Kasumi-1 (cell line): ENCODE data around the gene PPP1R12C.
A peak's percentile ranks its signal among the peaks of the same experiment; 100 is the strongest.

Source experiments
- DNase-seq, 2 experiments: peaks; one replicate each; lab custom pipeline; 2025; lab: John Stamatoyannopoulos, UW

Gene PPP1R12C

DNA sequence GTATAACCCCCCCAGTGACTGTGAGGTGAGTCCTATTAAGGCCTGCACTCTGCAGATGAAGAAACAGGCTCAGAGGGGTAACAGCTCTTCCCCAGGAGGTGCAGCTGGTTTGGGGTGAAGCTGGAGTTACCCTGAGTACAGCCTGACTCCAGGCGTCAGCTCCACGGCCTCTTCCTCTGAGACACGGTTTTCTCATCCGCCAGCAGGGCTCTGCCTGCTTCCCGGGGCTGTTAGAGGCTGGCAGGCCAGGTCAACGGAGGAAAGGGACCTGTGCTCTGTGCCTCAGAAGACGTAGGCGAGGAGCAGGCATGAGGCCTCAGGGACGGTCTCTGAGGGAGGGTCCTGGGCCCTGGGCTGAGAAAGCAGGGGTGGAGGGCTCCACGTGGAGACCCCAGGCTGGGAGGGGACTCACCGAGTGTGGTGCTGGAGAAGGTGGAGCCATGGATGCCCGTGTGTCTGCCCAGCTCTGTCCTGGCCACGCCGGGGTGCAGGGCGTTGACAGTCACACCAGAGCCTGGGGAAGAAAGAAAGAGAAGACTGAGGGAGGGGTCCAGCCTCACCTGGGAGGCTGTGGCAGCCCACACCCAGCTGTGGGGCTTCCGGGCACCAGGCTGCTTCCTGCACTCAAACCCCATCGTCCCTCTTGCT, 70.3 kb downstream of the PPP1R12C start:
- DNase-seq: no peak

DNA sequence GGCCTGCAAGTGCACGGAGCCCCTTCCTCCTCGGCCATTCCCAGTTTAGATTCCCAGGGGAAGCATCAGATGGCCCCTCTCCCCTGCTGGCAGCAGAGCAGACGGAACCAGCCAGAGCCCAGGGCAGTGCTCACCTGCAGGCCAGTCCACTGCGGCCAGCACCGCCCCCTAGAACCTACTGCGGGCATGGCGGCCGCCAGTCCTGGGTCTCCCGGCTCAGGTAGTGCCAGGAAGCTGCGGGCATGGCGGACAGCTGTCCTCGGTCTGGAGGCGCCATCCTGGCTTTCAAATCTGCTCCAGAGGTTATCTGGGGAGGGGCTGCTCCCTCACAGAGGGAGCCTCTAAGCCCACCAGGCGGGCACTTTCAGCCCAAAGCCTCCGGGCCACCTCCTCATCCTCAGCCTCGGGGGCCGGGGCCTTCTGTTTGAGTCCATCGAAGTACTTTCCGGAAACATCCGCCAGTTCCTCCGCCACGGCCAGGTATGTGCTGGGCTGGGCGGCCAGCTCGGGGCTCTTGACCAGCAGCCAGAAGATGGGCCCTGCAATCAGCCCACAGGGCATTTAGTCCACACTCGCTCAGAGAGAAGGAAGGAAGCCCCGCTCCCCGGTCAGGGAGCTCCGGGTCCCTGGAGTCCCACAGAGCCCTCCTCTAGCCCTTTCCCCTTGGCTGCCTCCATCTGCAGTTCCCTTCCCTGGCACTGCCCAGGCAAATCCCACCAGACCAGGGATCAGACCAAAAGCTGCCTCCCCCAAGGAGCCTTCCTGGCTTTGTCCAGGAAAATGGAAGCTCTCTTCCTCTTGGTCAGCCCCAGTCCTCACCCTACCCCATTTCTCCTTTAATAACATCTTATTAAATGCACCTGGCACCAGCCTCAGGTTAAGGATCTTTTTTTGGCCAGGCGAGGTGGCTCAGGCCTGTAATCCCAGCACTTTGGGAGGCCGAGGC, 72.4 kb downstream of the PPP1R12C start:
- no peak for DNase-seq

DNA sequence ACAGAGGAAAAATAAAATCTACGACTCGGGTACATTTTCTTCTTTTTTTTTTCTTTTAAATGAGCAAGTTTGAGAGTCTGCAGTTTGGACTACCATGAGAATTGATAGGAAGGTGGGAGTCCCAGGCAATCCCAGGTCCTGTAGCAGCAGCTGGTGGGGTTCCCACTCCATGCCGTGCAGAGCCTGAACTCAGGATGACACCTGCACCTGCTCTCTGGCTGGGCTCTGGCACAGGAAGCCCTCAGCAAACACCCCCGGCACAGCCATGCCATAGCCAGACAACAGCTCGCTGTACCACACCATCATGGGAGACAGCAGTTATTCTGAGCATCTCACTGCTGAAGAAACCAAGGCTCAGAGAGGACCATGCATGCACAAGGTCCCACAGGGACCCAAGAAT, 73.2 kb downstream of the PPP1R12C start:
- DNase-seq: no peak

DNA sequence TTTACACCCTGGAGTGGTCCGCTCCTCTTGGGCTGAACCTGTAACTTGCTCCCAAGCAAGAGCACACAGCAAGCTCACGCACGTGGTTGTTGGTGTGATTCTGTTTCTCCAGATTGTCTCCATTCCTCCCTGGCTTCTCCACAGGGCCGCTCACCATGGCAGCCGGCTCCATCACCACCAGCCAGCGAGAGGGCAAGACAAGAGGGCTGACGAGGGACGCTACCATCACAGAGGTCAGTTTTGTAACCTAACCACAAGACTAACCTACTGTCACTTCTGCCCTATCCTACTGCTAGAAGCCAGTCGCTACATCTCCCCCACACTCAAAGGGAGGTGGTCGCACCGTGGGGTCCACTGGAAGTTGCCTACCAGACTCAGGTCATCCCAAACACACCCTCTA, 74.7 kb downstream of the PPP1R12C start:
- DNase-seq: no peak

DNA sequence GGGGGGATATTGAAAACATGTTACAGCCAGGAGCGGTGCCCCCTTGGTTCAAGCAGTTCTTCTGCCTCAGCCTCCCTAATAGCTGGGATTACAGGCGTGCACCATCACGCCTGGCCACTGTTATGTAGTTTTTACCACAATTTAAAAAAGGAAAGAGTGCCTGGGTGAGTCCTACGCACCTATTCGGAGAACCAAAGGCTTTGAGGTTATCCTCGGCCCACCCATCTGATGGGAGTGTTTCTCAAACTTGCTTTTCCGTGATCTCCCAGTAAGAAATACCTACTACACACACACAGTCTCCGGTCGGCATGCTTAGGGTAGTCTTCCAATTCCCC, 75.1 kb downstream of the PPP1R12C start:
- no peak for DNase-seq

DNA sequence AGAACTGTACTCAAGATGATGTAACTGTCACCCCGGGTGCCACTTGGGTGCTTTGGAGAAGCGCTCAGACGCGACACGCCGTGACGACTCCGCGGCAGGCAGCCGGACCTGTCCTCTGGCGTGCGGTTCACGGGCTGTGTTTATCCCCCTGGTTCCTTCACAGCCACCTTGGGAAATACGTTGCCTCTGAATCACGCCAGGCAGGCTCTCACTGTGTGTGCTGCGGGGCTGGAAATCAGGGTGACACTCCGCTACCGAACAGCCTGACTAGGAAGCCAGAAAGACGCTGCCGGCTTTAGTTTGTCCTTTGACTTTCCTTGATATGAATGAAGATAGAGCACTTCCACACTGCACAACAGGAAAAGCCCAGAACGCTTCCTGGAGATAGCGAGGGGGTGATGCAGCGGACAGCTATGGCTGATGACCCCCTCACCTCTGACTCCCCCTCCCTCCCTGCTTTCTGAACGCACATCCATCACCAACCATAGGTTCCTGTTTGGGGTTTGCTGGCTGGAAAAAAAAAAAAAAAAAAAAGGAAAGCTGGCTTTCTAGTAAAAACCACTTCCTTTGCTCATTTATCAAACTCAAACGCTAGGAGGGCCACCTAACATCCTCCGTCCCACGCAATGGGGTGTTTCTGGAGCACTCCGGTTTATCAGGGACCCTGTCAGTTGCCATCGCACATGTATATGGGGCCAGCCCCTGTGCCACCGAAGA, 75.7 kb downstream of the PPP1R12C start:
- DNase-seq: peak; percentile 51 to 60

DNA sequence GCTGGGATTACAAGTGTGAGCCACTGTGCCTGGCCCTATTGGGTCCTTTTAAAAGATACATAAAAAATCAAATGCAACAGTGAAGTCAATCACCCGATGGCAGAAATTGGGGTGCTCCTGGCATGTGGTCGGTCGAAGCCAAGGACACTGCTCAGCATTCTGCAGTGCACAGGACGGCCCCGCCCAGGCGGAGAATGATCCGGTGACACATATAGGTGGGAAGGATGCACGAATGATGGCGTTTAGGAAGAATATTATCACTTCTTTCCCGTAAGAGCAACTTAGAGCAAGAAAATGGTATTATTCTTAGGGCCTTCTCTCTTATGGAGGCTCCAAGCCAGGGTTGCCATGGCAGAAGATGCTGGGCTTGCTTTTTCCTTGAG, 76.2 kb downstream of the PPP1R12C start:
- no peak for DNase-seq
